Activated CD8-positive, alpha-beta memory T cell treated with anti-CD3 and anti-CD28 coated beads, Interleukin-2, amount 10 ng/mL, durations not matched to agents 7 days and 5 days (primary cell): ENCODE data around the gene PAX8. TPM values are rescaled to one million over a fixed set of nuclear protein-coding genes. Genes with fewer than 3 reads are reported as not detected.
A peak's percentile ranks its signal among the peaks of the same experiment; 100 is the strongest.

Experiments
- ATAC-seq: fragments of 150-1000 bp; cut with Tn5 transposase; one replicate; pipeline ENCODE4 v1.10.0; 2021; ENCODE audit warnings: moderate library complexity
- CTCF ChIA-PET: fragments of 350-600 bp; sonication (Branson Sonifier 250); formaldehyde crosslinking; loops from one replicate; lab custom pipeline; 2021; ENCODE audit warnings: antibody characterized with exemption; lab: Charles Lee
- DNase-seq: peaks from one replicate; pipeline ENCODE4 v3.0.0-alpha.2; 2020
- H3K27ac Mint-ChIP-seq: one replicate; pipeline ENCODE4 v1.8.0; 2021; ENCODE audit warnings: mild to moderate bottlenecking, mixed read lengths
- H3K27me3 Mint-ChIP-seq: one replicate; pipeline ENCODE4 v1.8.0; 2021; ENCODE audit warnings: mixed read lengths
- H3K36me3 Mint-ChIP-seq: one replicate; pipeline ENCODE4 v1.8.0; 2021; ENCODE audit warnings: mild to moderate bottlenecking, mixed read lengths
- H3K4me1 Mint-ChIP-seq: one replicate; pipeline ENCODE4 v1.8.0; 2021; ENCODE audit warnings: mixed read lengths
- H3K4me3 Mint-ChIP-seq: one replicate; pipeline ENCODE4 v1.8.0; 2021; ENCODE audit warnings: mild to moderate bottlenecking, moderate library complexity, mixed read lengths
- H3K9me3 Mint-ChIP-seq: one replicate; pipeline ENCODE4 v1.8.0; 2022; ENCODE audit warnings: low read depth, mixed read lengths
- total RNA-seq, 2 experiments: library from RNA; stranded (reverse); gene quantifications; one replicate each; pipeline ENCODE4 v1.2.3, GENCODE V29; 2021

The PAX8 gene
- total RNA-seq, 2 experiments from 2014 or later = 1.6 to 2.1 TPM

- DNase-seq = peak; percentile 97
- H3K4me1 Mint-ChIP-seq = peaks cover 69% of the 10 kb centered on the region
- H3K27ac Mint-ChIP-seq = peak within 1 kb of the TSS; percentile 93
- peaks cover 67% of the 10 kb centered on the region for H3K36me3 Mint-ChIP-seq
- ATAC-seq = peak; percentile 73
- H3K27me3 Mint-ChIP-seq = peaks cover 3% of the 10 kb centered on the region
- H3K9me3 Mint-ChIP-seq = no peaks in the 10 kb centered on the region
- peak within 1 kb of the TSS; percentile 89 for H3K4me3 Mint-ChIP-seq
- CTCF ChIA-PET = interaction anchor here (1.2 to 12.6 kb wide), 9 partner anchors 9 to 94 kb away, joined by 4 to 177 read pairs (median 19); no protein-coding TSS in a partner anchor
Measured at GRCh38 chr2:113173542-113174375, 105.0 kb downstream of the PAX8 start, which contains the start of gene PSD4. Gene PSD4 (plus strand): TSS chr2:113173971. CDS start chr2:113182457, 8,486 bp downstream.

GRCh38 chr2:113172721-113173541 is 105.8 kb downstream of the PAX8 start:
- H3K36me3 Mint-ChIP-seq = peaks cover 59% of the 10 kb centered on the region
- H3K9me3 Mint-ChIP-seq = no peaks in the 10 kb centered on the region
- H3K4me3 Mint-ChIP-seq = peak overlapping the region; percentile 89
- H3K27me3 Mint-ChIP-seq = peaks cover 3% of the 10 kb centered on the region
- DNase-seq (peak; percentile 39), ATAC-seq (no peak)
- H3K27ac Mint-ChIP-seq = peak overlapping the region; percentile 93
- H3K4me1 Mint-ChIP-seq = peaks cover 69% of the 10 kb centered on the region
- CTCF ChIA-PET = interaction anchor here (1.2 to 12.6 kb wide), 9 partner anchors 9 to 93 kb away, joined by 3 to 177 read pairs (median 19); no protein-coding TSS in a partner anchor

- ATAC-seq = no peak
- no peaks in the 10 kb centered on the region for H3K9me3 Mint-ChIP-seq
- H3K4me3 Mint-ChIP-seq = no peak overlapping the region
- DNase-seq = peak; percentile 25
- H3K27me3 Mint-ChIP-seq = peaks cover 3% of the 10 kb centered on the region
- CTCF ChIA-PET = interaction anchor here (0.8 to 12.6 kb wide), 6 partner anchors 11 to 37 kb away, joined by 3 to 177 read pairs (median 12); no protein-coding TSS in a partner anchor
- H3K36me3 Mint-ChIP-seq = peaks cover 45% of the 10 kb centered on the region
- H3K27ac Mint-ChIP-seq = peak overlapping the region; percentile 0
- H3K4me1 Mint-ChIP-seq = peaks cover 70% of the 10 kb centered on the region
Measured at GRCh38 chr2:113171334-113172075, 107.2 kb downstream of the PAX8 start.

GRCh38 chr2:113169586-113169985 is 109.1 kb downstream of the PAX8 start:
- Mint-ChIP-seq H3K27me3 (no peaks in the 10 kb centered on the region), H3K4me1 (peaks cover 69% of the 10 kb centered on the region), H3K27ac (peak overlapping the region; percentile 91), H3K36me3 (peaks cover 28% of the 10 kb centered on the region), H3K4me3 (no peak overlapping the region), H3K9me3 (no peaks in the 10 kb centered on the region)
- ATAC-seq (no peak), DNase-seq (peak; percentile 12)
- CTCF ChIA-PET = no interaction called here

- CTCF ChIA-PET = interaction anchor here (4.8 kb wide), 1 partner anchor 31 kb away, joined by 39 read pairs; no protein-coding TSS in a partner anchor
- Mint-ChIP-seq H3K4me3 (peak overlapping the region; percentile 63), H3K36me3 (peaks cover 23% of the 10 kb centered on the region), H3K9me3 (no peaks in the 10 kb centered on the region), H3K27ac (peak overlapping the region; percentile 91), H3K27me3 (no peaks in the 10 kb centered on the region), H3K4me1 (peaks cover 69% of the 10 kb centered on the region)
- peak; percentile 48 for ATAC-seq
- DNase-seq = peak; percentile 83
Measured at GRCh38 chr2:113169002-113169530, 109.7 kb downstream of the PAX8 start.

- H3K4me3 Mint-ChIP-seq = peak overlapping the region; percentile 63
- H3K36me3 Mint-ChIP-seq = peaks cover 20% of the 10 kb centered on the region
- H3K4me1 Mint-ChIP-seq = peaks cover 61% of the 10 kb centered on the region
- peak overlapping the region; percentile 91 for H3K27ac Mint-ChIP-seq
- H3K27me3 Mint-ChIP-seq = no peaks in the 10 kb centered on the region
- ATAC-seq (no peak), DNase-seq (no peak)
- H3K9me3 Mint-ChIP-seq = no peaks in the 10 kb centered on the region
- CTCF ChIA-PET = interaction anchor here (0.9 to 6.5 kb wide), 6 partner anchors 7 to 222 kb away, joined by 3 to 39 read pairs (median 8); partner anchors contain the start of gene PSD4
Measured at GRCh38 chr2:113167962-113168340, 110.8 kb downstream of the PAX8 start.

- H3K4me1 Mint-ChIP-seq = peaks cover 60% of the 10 kb centered on the region
- no peaks in the 10 kb centered on the region for H3K9me3 Mint-ChIP-seq
- CTCF ChIA-PET = interaction anchor here (0.9 to 6.5 kb wide), 6 partner anchors 8 to 223 kb away, joined by 3 to 39 read pairs (median 8); partner anchors contain the start of gene PSD4
- H3K27me3 Mint-ChIP-seq = no peaks in the 10 kb centered on the region
- H3K4me3 Mint-ChIP-seq = peak overlapping the region; percentile 63
- H3K27ac Mint-ChIP-seq = peak overlapping the region; percentile 91
- peaks cover 20% of the 10 kb centered on the region for H3K36me3 Mint-ChIP-seq
- DNase-seq (peak; percentile 69), ATAC-seq (peak; percentile 78)
Measured at GRCh38 chr2:113167115-113167932, 111.4 kb downstream of the PAX8 start.

GRCh38 chr2:113166187-113166645 is 112.5 kb downstream of the PAX8 start:
- Mint-ChIP-seq H3K4me1 (peaks cover 48% of the 10 kb centered on the region), H3K36me3 (peaks cover 11% of the 10 kb centered on the region), H3K27ac (no peak overlapping the region), H3K4me3 (no peak overlapping the region), H3K9me3 (no peaks in the 10 kb centered on the region), H3K27me3 (no peaks in the 10 kb centered on the region)
- CTCF ChIA-PET = interaction anchor here (0.9 to 6.5 kb wide), 5 partner anchors 9 to 204 kb away, joined by 3 to 39 read pairs (median 12); partner anchors contain the start of gene PSD4
- ATAC-seq (no peak), DNase-seq (peak; percentile 9)

Other genes with a start within 250 kb of the PAX8 start
- not detected for gene IL36B, start 226.1 kb downstream of the PAX8 start, total RNA-seq
- gene IL36RN, start 219.7 kb downstream of the PAX8 start, total RNA-seq = not detected
- not detected for gene IL1F10, start 211.0 kb downstream of the PAX8 start, total RNA-seq
- gene IL1RN, start 151.3 kb downstream of the PAX8 start, total RNA-seq = 1 to 10 TPM; 1.8 TPM
- gene PSD4, start 105.0 kb downstream of the PAX8 start, total RNA-seq = 100 to 1,000 TPM; 314 to 388 TPM
- 10 to 100 TPM; 45.9 to 53.8 TPM for gene ZNG1B, start 158.8 kb upstream of the PAX8 start, total RNA-seq
- under 1 TPM; 0.23 to 0.47 TPM for gene FOXD4L1, start 219.7 kb upstream of the PAX8 start, total RNA-seq